Effector CD4-positive, alpha-beta T cell (primary cell): Measurements from ENCODE around the gene ERN1.

ENCODE experiments used
- DNase-seq: peaks from one replicate; pipeline ENCODE4 v3.0.0-alpha.2; 2020

Gene ERN1

DNA sequence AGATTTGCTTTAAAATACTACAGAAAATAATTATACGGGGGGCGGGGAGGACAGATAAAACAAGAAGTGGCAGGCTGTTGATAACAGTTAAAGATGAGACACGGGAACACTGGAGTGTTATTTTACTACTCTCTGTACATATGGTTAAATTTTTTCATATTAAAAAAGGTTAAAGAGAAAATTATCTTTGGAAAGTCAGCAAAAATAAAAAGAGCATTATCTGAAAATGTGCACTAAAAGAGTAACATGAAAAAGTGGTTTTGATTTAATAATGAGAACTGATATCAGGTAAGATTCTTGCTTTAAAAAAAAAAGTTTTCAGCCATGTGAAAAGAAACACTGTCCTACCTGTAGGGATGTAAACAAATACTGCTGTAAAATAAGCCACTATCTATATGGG is 46.9 kb downstream of the ERN1 start:
- no peak for DNase-seq

DNA sequence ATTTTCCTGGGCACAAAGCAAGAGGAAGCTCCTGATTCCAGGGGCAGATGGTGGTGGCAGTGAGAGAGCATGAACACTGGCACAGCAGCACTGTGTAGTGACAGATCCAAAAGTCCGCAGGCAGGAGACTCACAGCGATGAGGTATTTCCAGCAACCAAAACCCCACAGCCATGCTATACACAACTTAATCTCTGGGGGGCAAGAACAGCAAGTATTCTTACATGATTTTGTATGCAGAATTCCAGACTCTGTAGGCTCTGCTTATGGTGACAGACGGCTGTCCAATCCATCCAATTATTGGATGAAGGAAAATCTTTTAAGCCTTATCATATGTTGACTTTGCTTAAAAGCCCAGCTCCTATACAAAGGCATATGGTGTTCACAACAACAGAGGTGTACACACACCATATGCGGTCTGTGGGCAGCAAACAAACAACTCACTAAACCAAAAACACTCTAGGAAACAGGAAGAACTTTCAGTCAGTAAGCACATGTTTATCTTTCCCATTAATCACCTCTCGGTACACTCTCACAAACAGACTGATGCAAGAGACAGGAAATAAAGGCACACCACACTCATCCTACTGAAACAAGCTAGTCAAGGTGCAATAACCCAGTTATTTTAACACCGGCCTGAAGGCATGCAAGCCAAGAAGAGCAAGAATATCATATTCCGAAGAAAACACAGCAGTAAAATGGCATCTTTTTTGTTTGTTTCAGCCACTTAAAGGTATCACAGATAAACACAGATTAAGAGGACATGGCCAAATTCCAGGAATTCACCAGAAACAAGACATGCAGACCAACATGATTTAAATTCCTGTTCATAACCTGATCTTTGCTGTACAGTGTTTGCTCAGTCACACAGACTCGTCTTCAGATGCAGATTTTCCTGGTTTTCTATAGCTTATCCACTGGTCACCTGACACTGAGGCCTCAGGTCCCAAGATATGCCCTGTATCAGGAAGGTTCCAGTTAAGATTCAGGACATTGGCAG is 47.8 kb downstream of the ERN1 start:
- peak; percentile 18 for DNase-seq

DNA sequence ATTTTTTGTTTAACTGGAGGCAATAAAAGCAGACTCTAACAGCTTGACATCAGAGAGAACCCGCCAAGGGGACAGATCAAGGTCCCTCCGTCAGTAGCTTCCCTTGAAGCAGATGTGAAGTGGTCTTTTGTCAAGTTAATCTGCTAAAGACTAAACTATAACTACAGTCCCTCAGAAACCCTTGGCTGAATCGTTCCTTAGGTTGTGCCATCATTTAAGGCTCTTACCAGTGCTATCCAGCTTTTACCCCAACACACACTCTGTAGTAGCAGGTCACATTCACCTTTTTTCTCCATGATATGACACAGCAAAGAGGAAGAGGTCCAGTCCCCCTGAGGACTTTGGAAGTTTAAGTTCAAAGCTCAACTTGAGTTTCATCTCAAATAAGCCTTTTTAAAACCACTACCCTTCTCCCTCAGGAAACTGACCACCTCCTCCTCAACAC is 49.7 kb downstream of the ERN1 start:
- no peak for DNase-seq

DNA sequence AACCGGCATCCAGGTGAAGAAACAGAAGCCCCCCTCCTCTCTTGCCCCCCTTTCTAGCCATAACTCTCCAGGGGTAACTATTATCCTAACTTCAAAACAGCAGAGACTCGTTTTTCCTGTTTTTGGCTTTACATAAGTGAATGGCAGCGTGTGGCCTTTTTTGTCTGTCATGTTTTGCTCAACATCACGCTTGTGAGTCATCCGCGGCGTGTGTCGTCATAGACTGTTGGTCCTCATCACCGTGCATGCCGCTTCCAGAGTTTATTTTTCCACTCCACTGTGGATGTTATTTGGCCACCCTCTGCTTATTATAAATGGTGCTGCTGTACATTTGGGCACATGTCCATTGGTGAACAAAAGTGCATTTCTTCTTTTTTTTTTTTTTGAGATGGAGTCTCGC is 52.6 kb downstream of the ERN1 start:
- DNase-seq = no peak

DNA sequence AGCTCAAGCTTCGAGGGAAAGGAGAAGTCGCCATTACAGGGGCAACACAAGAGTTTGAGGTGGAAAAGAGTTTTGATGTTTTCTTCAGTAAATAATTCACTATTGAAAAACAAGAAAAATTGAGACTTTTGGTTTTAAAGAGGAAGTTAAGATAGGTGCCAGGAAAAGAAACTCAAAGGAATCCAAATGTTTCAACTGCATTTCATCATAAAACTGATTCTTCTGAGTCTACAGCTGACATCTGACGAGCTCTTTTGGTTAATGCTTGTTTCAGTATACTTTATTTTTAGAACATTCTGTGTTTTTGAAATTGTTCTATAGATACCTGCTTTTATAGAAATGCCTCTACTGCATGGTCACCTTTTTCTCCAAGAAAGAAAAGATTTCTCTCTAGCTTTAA is 54.0 kb downstream of the ERN1 start:
- no peak for DNase-seq

DNA sequence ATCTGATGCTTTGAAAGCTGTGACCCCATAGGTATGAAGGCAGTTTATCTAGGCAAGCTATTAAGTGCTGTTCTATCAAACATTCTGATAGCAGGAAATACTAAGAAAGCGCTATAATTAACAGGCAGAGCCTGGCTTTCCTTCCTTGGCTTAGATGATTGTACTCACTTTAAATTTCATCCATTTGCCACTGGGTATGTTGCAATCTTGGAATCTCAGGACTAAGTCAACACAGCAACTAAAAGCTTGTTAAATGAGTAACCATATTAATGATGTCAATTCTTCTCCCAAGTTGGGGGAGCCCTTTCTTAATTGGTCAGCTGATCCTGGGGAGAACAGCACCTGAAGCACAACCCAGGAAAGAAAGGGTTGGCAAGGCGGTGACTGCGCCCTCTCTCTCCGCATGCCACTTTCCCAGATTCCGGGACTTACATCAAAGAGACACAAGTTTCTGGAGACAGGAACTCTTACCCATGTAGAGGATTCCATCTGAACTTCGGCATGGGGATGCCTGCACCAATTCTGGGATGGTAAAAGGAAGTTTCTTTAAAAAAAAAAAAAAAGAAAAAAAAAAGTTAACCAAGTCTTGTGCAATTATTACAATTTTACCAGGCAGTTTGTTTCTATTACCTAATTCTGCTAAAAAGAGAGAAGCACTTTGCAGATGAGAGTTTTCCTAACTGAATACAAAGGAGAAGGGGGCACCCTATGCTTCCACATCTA is 55.1 kb downstream of the ERN1 start:
- DNase-seq = no peak

DNA sequence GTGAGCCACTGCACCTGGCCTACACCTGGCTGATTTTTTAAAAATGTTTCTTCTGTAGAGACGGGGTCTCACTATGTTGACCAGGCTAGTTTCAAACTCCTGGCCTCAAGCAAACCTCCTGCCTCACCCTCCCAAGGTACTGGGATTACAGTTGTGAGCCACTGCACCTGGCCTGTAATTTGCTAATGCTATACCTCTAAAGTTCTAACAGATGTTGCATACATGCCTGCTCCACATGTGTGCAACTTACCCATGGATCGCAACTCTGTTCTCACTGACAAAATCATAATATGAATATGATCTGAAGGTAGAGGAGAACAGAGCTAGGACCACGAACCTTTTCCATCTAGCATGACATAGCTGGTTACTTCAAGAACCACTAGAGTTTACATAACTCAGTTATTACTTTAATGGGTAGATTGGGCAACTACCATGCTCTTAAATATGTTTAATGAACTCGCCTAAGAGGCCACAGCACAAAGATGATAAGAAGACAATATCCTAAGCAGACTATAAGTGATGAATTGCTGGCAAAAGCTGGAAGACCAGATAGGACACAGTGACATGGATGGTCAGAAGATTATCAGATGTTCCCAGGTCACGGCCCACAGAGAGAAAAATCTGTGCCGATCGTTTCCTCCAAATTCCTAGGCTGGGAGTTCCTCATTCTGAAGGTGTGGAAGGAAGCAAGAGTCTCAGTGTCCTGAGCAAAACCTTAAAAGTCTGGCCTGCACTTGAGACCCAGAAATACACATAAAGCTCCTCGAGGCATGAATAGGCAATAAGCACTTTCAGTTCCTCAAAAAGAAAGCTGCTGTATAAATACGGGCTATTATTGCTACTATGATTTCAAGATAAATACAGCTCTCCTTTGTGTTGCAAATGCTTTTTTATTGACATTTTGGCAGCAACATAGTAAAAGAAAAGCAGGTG is 55.9 kb downstream of the ERN1 start:
- no peak for DNase-seq

DNA sequence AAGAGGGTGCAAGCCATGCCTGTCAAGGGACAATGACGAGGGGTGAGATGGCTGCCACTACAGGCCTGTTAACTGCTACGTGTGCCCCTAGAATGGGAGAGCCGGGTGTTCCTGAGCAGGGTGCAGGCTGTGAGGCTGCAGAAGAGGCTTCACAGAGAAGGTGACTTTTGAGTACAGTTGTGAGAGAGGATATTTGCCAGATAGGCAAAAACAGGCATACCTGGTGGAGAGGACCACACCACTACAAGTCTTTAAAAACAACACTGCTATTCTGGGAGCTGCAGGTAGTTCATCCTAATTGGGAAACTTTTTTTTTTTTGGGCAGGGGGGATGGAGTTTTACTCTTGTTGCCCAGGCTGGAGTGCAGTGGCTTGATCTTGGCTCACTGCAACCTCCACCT is 58.8 kb downstream of the ERN1 start:
- no peak for DNase-seq

DNA sequence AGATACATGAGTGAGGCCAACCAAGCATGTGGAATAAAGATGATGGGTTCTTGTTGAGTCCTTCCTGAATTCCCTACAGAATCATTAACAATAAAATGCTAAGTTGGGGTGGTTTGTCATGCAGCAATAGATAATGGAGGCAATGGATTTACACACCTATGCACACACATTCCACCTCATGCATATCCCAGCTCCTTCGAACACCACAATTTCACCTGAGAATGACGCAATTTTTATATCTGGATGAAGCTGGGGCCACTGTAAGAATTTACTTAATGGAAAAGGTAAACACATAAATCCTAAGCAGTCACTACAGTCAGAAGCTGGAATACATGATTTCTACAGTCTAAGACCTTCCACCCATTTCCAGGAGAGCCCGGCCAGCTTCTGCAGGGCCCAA is 59.7 kb downstream of the ERN1 start:
- DNase-seq = no peak

DNA sequence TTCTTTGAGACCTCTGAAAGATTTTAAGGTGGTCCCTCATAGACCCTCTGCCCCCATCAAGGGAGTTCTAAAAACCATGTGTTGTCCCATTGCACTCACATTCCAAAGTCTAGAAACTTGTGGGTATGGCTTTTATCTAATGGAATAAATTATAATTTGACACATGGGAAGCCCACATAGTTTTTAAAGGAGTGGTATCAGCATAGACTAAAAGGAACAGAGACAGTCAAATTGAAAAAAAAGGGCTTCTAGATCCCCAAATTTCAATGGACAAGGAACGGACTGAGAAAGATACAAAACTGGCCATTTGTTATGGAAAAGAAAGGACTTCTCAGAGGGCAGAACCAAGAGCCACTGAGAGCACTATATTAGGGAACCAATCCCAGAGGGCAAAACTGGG is 60.8 kb downstream of the ERN1 start:
- DNase-seq = no peak

DNA sequence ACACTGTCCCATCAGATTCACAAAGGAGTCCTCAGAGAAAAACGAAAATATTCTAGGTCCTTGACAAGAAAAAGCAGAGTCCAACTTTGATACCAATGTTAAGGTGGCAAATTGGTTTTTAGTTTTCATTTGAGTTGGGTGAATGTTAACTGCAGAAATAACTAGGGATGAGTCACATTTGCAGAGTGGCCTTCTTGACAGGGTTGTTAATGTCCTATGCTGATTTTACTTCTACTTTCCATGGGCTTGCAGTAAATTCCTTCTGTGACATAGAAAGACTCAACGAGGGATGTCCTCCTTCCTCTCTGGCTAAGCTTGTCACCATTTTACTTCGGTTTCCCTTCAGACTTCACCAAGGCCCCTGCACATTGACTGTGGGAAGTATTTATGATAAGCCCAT is 62.3 kb downstream of the ERN1 start:
- DNase-seq = no peak

DNA sequence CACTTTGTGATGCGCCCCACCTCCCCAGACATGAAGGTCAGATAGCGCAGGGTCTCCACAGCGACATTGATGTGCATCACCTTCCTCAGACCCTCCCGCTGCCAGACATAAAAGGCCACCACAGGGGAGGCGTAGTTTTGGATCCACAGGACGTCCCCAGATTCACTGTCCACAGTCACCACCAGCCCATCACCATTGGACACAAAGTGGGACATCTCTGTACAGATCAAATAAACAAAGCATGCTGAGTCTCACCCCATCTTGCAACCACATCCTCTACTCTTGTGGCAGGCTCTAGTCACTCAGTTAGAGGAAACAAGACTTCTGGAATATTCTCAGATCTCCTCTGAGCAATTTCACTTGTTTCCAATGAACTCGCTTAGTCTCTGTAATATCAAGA is 63.2 kb downstream of the ERN1 start:
- DNase-seq = peak; percentile 14

DNA sequence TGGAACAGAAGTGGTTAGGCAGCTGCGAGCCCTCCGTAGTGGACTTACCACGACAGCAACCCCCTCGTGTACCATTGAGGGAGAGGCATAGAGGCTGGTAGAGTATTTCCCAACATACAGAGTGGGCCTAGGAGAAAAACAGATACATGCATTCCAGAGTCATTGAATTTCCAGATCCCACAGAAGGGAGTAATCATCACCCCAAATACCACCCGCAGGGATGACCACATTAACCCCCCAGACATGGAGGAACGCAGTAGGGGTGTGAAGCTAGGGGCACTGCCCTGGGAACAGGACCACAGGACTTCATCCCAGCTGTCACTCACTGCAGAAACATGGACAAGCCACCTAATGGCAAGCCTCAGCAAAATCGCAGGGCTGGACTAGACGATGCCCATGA is 64.8 kb downstream of the ERN1 start:
- DNase-seq = no peak

DNA sequence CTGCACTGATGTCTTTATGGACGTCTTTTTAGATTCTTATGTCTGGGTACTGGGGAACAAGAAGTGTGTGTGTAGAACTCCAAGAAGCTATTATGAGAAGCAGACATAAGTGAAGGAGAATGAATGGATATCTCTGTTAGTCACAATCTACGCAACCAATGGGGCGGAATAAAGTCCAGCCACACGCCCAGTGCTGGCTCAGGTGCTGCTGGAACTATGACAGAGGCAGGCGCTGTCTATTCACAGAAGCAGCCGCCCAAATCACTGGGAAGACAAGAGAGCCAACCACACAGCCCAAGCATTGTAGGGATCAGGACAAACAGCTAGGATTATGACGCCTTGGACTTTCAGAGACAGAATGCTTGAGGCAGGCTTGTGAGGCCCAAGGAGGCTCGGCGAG is 65.6 kb downstream of the ERN1 start:
- no peak for DNase-seq

DNA sequence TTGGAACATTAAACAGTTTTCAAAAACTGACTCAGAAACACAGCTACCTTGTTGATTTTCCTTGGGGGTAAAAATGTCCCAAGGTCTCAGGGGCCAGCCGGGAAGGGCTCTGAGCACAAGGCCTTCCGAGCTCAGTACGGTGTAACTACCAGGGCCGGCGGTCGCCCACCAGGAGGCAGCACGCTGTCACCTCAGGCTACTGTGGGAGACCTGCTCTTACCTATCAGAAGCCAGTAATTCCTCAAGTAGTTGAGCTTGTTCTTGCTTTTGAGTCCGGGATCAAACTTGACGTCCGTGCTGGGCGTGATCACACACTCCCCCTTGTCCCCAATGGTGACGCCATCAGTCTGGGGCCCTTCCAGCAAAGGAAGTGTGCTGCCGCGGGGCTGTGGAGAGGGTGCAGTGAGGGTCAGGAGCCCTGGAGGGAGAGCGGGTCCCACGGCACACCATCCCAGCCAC is 66.1 kb downstream of the ERN1 start:
- DNase-seq = peak; percentile 35

DNA sequence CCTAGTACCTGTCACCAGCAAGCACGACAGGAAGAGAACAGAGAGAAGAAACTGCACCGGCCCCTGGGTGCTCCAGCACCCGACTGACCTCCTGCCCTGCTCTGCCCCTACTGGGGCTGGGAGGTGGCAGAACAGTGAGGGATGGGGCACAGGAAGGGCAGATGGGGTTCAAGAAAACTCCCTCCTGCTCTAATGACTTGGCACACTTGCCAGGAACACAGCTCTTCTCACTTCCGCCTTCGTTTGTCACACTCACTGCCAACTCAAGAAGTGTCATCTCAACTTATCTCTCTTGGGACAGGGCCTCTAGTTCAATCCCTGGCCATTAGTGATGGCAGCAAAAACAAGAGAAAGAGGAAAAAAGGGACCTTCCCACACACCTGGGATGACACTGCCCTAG is 66.9 kb downstream of the ERN1 start:
- no peak for DNase-seq

DNA sequence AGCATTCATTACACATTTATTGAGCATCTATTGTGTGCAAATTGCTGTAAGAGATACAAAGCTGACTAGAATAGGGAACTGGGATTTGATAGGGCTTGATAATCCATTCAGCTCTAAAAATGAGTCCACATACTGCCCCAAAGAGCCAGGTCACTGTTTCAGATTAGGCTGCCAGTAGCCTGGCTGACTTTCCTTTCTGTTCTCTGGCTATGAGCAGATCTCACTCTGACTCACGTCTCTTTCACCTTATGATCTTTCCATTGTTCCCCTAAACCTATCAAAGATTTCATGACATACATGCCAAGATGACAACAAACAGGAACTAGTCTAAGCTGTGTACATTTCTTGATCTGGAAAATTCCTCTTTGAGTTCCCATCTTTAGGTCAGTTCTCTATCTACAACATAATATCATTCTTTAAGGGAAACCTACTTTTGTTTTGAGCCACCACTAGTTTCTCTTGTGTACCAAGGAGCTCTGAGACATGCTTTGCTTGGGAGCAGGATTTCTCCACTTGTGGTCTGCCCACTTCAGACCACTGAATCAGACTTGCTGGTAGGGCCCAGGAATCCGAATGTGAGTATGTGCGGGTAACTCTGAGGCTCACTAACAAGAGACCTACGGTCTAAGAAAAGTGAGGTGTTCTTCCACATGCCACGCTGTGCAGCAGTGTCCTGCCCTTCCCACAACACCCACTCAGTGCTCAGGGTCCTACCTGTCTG is 68.6 kb downstream of the ERN1 start:
- DNase-seq = no peak

DNA sequence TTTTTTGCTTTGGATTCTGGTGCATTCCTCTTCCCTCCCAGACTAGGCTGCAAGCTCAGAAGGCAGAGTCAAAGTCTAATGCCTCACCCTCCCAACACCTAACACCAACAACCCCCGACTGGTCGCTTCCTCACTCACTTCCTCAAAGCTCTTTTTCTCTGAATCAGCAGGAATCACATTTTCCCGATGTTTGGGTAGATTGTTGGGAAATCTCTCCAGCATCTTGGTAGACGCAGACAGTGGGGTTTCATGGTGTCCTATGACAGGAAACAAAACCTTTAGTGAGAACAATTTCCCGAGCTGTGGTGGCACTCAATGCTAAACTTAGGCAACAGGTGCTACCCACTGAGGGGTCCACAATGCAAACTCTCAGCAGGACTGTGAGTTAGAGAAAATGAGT is 69.6 kb downstream of the ERN1 start:
- no peak for DNase-seq

DNA sequence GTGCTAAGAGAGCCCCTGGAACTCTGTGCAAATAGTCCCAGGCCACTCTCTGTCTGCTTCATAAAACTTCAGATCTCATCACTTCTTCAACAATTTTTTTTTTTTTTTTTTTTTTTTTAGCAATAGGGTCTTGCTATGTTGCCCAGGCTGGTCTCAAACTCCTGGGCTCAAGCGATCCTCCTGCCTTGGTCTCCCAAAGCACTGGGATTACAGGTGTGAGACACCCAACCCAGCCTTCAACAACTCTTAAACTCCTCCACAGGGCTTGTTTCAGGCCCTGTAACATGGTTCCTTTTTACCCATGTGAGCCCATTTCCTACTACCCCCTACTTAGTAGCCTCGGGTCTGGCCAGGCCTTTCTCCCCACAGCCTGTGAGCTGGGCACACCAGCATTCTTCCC is 70.2 kb downstream of the ERN1 start:
- no peak for DNase-seq

DNA sequence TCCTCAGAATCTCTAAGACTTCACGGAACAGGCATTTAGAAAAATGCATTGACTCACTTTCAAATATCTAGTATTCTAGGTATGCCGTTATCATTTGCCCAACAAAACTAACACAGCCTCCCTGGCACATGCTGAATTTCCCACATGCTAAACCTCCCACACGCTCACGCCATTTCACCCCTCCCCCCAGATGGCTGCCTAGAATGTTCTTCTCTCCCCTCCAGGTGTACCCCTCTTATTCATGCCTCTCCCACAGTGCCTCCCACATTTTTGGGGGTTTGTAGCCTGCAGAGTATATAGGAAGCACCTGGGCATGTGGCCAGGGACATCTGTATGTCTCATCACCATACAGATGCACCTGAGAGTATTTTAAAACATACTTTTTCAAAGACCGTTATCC is 71.3 kb downstream of the ERN1 start:
- DNase-seq = no peak

DNA sequence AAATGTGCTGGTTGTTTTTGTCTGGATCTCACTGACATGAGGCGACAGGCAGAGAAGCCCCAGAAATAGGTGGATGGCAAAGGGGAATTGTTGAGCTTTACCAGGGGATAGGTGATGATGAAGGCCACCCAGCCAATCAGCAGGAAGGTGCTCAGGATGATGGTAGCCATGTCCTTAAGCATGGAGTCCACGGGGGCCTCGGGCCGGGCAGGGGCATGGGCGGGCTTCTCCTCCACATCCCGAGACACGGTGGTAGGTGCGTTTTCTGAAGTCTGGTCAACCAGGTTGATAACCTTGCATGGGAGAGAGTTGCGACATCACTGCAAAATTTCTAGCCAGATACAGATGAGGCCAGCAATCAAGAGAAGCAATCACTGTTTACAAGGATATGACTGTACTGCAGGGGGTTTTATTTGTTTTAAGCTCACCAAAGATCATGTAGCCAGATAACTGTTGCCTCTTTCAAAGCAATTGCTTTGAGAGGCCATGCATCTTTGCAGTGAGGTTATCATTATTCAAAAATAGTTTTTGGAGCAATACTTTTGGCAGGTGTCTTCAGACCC is 72.2 kb downstream of the ERN1 start:
- no peak for DNase-seq
